Suprapubic skin (tissue), 4 donors: ENCODE measurements around the gene FMN1.

Source experiments
- POLR2A ChIP-seq, 2 donors: fragments of 450-650 bp; IDR thresholded peaks; one replicate each; pipeline ENCODE4 v1.6.1; 2017; ENCODE audit warnings: antibody characterized with exemption in 2 of 2, mild to moderate bottlenecking in 2 of 2, moderate library complexity in 2 of 2
- POLR2AphosphoS5 ChIP-seq, 3 donors: sonication (generic); formaldehyde crosslinking; IDR thresholded peaks; one replicate each; pipeline ENCODE4 v1.6.1; 2017; ENCODE audit warnings: antibody characterized with exemption in 3 of 3
- TF ChIP-seq, protein P1 (sequence below), 2 donors: fragments of 200-600 bp in 1 of 2; fragments of 450-650 bp in 1 of 2; sonication (generic) in 1 of 2; IDR thresholded peaks; one replicate each; pipeline ENCODE4 v1.5.1; 2016 to 2019; ENCODE audit warnings: antibody characterized with exemption in 2 of 2, mild to moderate bottlenecking in 1 of 2, moderate library complexity in 1 of 2

DNA sequence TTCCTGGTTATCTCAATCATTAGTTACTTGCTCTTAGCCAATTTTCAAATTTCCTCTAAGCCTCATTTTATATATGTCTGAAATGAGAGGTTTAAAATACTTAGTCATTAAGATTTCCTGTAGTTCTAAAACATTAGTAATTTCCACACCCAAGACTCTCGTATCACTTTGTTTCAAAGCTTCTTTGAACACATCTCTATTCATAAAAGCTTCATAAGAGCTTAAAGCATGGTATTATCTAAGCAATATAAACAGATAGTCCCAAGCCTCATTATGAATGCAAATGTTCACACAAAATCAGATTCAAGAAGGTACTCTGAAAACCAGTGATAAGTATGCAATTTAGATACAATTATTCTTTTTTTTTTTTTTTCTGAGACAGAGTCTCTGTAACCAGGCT, 217.0 kb downstream of the FMN1 start:
- no peak for TF ChIP-seq POLR2A (IDR thresholded peaks at IDR 0.05)
- TF ChIP-seq, protein P1, sequence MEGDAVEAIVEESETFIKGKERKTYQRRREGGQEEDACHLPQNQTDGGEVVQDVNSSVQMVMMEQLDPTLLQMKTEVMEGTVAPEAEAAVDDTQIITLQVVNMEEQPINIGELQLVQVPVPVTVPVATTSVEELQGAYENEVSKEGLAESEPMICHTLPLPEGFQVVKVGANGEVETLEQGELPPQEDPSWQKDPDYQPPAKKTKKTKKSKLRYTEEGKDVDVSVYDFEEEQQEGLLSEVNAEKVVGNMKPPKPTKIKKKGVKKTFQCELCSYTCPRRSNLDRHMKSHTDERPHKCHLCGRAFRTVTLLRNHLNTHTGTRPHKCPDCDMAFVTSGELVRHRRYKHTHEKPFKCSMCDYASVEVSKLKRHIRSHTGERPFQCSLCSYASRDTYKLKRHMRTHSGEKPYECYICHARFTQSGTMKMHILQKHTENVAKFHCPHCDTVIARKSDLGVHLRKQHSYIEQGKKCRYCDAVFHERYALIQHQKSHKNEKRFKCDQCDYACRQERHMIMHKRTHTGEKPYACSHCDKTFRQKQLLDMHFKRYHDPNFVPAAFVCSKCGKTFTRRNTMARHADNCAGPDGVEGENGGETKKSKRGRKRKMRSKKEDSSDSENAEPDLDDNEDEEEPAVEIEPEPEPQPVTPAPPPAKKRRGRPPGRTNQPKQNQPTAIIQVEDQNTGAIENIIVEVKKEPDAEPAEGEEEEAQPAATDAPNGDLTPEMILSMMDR (IDR thresholded peaks at IDR 0.05) = no peak
- no peak for TF ChIP-seq POLR2AphosphoS5 (IDR thresholded peaks at IDR 0.05)
